ENCODE data around the gene TTC6.

- TF ChIP-seq, protein P1, sequence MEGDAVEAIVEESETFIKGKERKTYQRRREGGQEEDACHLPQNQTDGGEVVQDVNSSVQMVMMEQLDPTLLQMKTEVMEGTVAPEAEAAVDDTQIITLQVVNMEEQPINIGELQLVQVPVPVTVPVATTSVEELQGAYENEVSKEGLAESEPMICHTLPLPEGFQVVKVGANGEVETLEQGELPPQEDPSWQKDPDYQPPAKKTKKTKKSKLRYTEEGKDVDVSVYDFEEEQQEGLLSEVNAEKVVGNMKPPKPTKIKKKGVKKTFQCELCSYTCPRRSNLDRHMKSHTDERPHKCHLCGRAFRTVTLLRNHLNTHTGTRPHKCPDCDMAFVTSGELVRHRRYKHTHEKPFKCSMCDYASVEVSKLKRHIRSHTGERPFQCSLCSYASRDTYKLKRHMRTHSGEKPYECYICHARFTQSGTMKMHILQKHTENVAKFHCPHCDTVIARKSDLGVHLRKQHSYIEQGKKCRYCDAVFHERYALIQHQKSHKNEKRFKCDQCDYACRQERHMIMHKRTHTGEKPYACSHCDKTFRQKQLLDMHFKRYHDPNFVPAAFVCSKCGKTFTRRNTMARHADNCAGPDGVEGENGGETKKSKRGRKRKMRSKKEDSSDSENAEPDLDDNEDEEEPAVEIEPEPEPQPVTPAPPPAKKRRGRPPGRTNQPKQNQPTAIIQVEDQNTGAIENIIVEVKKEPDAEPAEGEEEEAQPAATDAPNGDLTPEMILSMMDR (IDR thresholded peaks at IDR 0.05) = no peak
- TF ChIP-seq POLR2A (IDR thresholded peaks at IDR 0.05) = no peak
Observed at GRCh38 chr14:37643701-37644100, 48.3 kb downstream of the TTC6 start.

All from vagina (tissue), 2 donors.